GM19239 (cell line): ENCODE results near the gene RASSF8.

ENCODE experiments used
- DNase-seq: peaks from one replicate; pipeline ENCODE4 v3.0.0; 2011; ENCODE audit warnings: low spot score; ENCODE audit not compliant: insufficient read length
- FAIRE-seq: peaks from 2 replicates; lab custom pipeline; 2011; peaks lifted over from hg19 to GRCh38; lab: Jason Lieb, UNC

Gene RASSF8

GRCh38 chr12:26120561-26121274 is 162.2 kb downstream of the RASSF8 start:
- FAIRE-seq: no peak
- no peak for DNase-seq

GRCh38 chr12:26121323-26122060 is 163.0 kb downstream of the RASSF8 start:
- FAIRE-seq (peak; percentile 49), DNase-seq (no peak)

- no peak for FAIRE-seq
- no peak for DNase-seq
Measured at GRCh38 chr12:26122061-26122680, 163.7 kb downstream of the RASSF8 start.

- DNase-seq: no peak
- peak; percentile 56 for FAIRE-seq
Measured at GRCh38 chr12:26122681-26123481, 164.4 kb downstream of the RASSF8 start.

- DNase-seq: no peak
- peak; percentile 42 for FAIRE-seq
Measured at GRCh38 chr12:26123482-26123980, 165.0 kb downstream of the RASSF8 start.

- peak; percentile 42 for FAIRE-seq
- no peak for DNase-seq
Measured at GRCh38 chr12:26124446-26125399, 166.2 kb downstream of the RASSF8 start, which contains the start of gene BHLHE41. BHLHE41 (minus strand) TSS chr12:26125037; CDS start chr12:26124779, 258 bp downstream.

GRCh38 chr12:26125400-26126339 is 167.2 kb downstream of the RASSF8 start:
- DNase-seq (no peak), FAIRE-seq (peak; percentile 90)

- FAIRE-seq: peak; percentile 83
Measured at GRCh38 chr12:26126340-26127284, 168.1 kb downstream of the RASSF8 start.

GRCh38 chr12:26127404-26127803 is 168.9 kb downstream of the RASSF8 start:
- no peak for FAIRE-seq
- DNase-seq: no peak

More at GRCh38 chr12:26126340-26127284, 168.1 kb downstream of the RASSF8 start:
- no peak for DNase-seq

GRCh38 chr12:26128168-26128567 is 169.7 kb downstream of the RASSF8 start:
- DNase-seq: no peak
- FAIRE-seq: no peak
